Uterus (tissue), 4 donors: ENCODE measurements around the gene SLC48A1. TPM values are rescaled to one million over a fixed set of nuclear protein-coding genes. Genes with fewer than 3 reads are reported as not detected.

Source experiments
- DNase-seq, 2 donors: peaks; one replicate each; pipeline ENCODE4 v3.0.0-alpha.2; 2019 to 2020
- H3K27ac ChIP-seq, 2 donors: fragments of 200-600 bp; sonication (generic); 1 replicate in 1 of 2; 2 replicates in 1 of 2; pipeline ENCODE4 v1.5.1; 2016 to 2018
- H3K27me3 ChIP-seq, 2 donors: fragments of 200-600 bp; sonication (generic); one replicate each; pipeline ENCODE4 v1.5.1; 2018 to 2019; ENCODE audit warnings: control low read depth in 1 of 2
- H3K36me3 ChIP-seq, 2 donors: fragments of 200-600 bp; sonication (generic); one replicate each; pipeline ENCODE4 v1.5.1; 2019; ENCODE audit warnings: control low read depth in 1 of 2
- H3K4me1 ChIP-seq, 2 donors: fragments of 200-600 bp; sonication (generic); one replicate each; pipeline ENCODE4 v1.5.1; 2018 to 2019; ENCODE audit warnings: control low read depth in 1 of 2
- H3K4me3 ChIP-seq, 2 donors: fragments of 200-600 bp; sonication (generic); 1 replicate in 1 of 2; 2 replicates in 1 of 2; pipeline ENCODE4 v1.5.1; 2018 to 2019; ENCODE audit warnings: mild to moderate bottlenecking in 1 of 2
- H3K9me3 ChIP-seq, 2 donors: fragments of 200-600 bp; sonication (generic); one replicate each; pipeline ENCODE4 v1.5.1; 2019; ENCODE audit warnings: control low read depth in 1 of 2
- CTCF ChIP-seq, 4 experiments: fragments of 200-600 bp in 2 of 4; fragments of 450-650 bp in 2 of 4; sonication (generic) in 2 of 4; IDR thresholded peaks; one replicate each; pipeline ENCODE4 v1.5.1; 2016 to 2019; ENCODE audit warnings: antibody characterized with exemption in 4 of 4, mild to moderate bottlenecking in 2 of 4, moderate library complexity in 1 of 4
- POLR2A ChIP-seq, 2 donors: fragments of 450-650 bp; IDR thresholded peaks; one replicate each; pipeline ENCODE4 v1.6.1; 2016; ENCODE audit warnings: antibody characterized with exemption in 2 of 2, mild to moderate bottlenecking in 1 of 2, moderate library complexity in 1 of 2
- intact Hi-C: fragments of 100-400 bp; cut with DNase I; formaldehyde crosslinking; loops from one replicate; pipeline ENCODE4 v1.15.1; 2023; ENCODE audit warnings: low total_unique reads
- total RNA-seq, 4 donors: library from RNA; depleted of rRNA in 3 of 4; stranded (reverse); fragments of >200 nt in 3 of 4; gene quantifications; one replicate each; pipeline versions ENCODE4 v1.1.0 to v1.2.4, GENCODE V29; 2014 to 2023
- donor health status: DM: yes; HTN: yes; CAD: no.

Gene SLC48A1
- total RNA-seq, 4 donors from 2014 or later: 1.3 to 50.5 (median 15.4) TPM

GRCh38 chr12:47818467-47819137 is 45.6 kb downstream of the SLC48A1 start:
- TF ChIP-seq CTCF (IDR thresholded peaks at IDR 0.05): no peak
- TF ChIP-seq POLR2A (IDR thresholded peaks at IDR 0.05): no peak
- peaks cover 14 to 36% of the 10 kb centered on the region in 2 donors for H3K4me1 ChIP-seq
- intact Hi-C loops: no loop called here
- DNase-seq: peak in 1 of 2 donors; percentile 58
- no peaks in the 10 kb centered on the region for H3K36me3 ChIP-seq
- H3K9me3 ChIP-seq: no peaks in the 10 kb centered on the region
- no peaks in the 10 kb centered on the region for H3K27me3 ChIP-seq
- H3K27ac ChIP-seq: peak overlapping the region; percentile 98 to 99
- H3K4me3 ChIP-seq: peak overlapping the region; percentile 79 to 84

GRCh38 chr12:47819138-47819895 is 46.3 kb downstream of the SLC48A1 start:
- peak overlapping the region; percentile 79 to 84 for H3K4me3 ChIP-seq
- TF ChIP-seq POLR2A (IDR thresholded peaks at IDR 0.05) (no peak), CTCF (IDR thresholded peaks at IDR 0.05) (peak; percentile 26 to 47 (median 34))
- peak; percentile 65 to 72 for DNase-seq
- H3K27me3 ChIP-seq: no peaks in the 10 kb centered on the region
- H3K27ac ChIP-seq: peak overlapping the region; percentile 98 to 99
- intact Hi-C loops: no loop called here
- H3K4me1 ChIP-seq: peaks cover 12 to 33% of the 10 kb centered on the region in 2 donors
- H3K36me3 ChIP-seq: no peaks in the 10 kb centered on the region
- H3K9me3 ChIP-seq: no peaks in the 10 kb centered on the region

- H3K27me3 ChIP-seq: no peaks in the 10 kb centered on the region
- peak within 1 kb of the TSS; percentile 98 to 99 for H3K27ac ChIP-seq
- intact Hi-C loops: no loop called here
- no peaks in the 10 kb centered on the region for H3K36me3 ChIP-seq
- H3K4me1 ChIP-seq: peaks cover 15 to 34% of the 10 kb centered on the region in 2 donors
- peak; percentile 88 to 92 for DNase-seq
- peak in 1 of 4 experiments; percentile 7 for TF ChIP-seq CTCF (IDR thresholded peaks at IDR 0.05)
- TF ChIP-seq POLR2A (IDR thresholded peaks at IDR 0.05): peak in 1 of 2 donors; percentile 86
- no peaks in the 10 kb centered on the region for H3K9me3 ChIP-seq
- peak within 1 kb of the TSS; percentile 79 to 84 for H3K4me3 ChIP-seq
These were observed 47.0 kb downstream of the SLC48A1 start, which contains the start of gene HDAC7 for GRCh38 chr12:47819896-47820630. Gene HDAC7 (minus strand): TSS chr12:47819903. CDS start chr12:47819785, 118 bp downstream.

GRCh38 chr12:47820631-47821345 is 47.8 kb downstream of the SLC48A1 start:
- Histone ChIP-seq H3K27ac (peak overlapping the region; percentile 98 to 99), H3K4me1 (peaks cover 22 to 34% of the 10 kb centered on the region in 2 donors), H3K4me3 (peak overlapping the region; percentile 79 to 84), H3K9me3 (no peaks in the 10 kb centered on the region), H3K27me3 (no peaks in the 10 kb centered on the region), H3K36me3 (no peaks in the 10 kb centered on the region)
- intact Hi-C loops: no loop called here
- peak; percentile 88 to 96 for DNase-seq
- no peak for TF ChIP-seq CTCF (IDR thresholded peaks at IDR 0.05)
- TF ChIP-seq POLR2A (IDR thresholded peaks at IDR 0.05): peak; percentile 61 to 77
